OCI-LY1 (cell line): ENCODE measurements around the gene CNTN1.

Source experiments
- CTCF ChIP-seq: fragments of 200-600 bp; sonication (generic), shearing (Covaris generic); IDR thresholded peaks from 2 replicates; pipeline ENCODE4 v1.5.1; 2017; ENCODE audit warnings: mild to moderate bottlenecking, antibody characterized with exemption, low read length, moderate library complexity, mixed read lengths
- EZH2 ChIP-seq: fragments of 200-600 bp; sonication (generic), shearing (Covaris generic); IDR thresholded peaks from 2 replicates; pipeline ENCODE4 v1.8.0; 2017; ENCODE audit warnings: borderline replicate concordance, mixed run types, mild to moderate bottlenecking, antibody characterized with exemption, low read length, moderate library complexity, mixed read lengths

DNA sequence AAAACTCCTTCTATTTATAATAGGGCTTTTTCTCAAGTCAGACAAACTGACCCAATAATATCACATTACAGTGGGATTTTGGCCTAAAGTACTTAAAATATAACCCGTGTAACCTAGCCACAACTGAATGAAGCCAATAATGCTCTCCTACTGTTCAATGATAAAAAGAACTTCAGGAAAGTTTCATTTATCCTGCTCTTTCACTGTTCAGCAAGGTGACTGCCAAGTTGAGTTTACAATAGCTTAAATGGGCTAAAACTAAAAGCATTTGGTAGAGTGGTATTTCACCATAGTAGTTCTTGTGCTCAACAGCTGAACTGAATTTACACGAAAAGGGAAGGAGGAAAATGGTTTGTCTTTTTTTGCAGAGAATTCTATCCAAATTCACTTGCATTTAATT is 49.8 kb downstream of the CNTN1 start:
- TF ChIP-seq CTCF: no peak
- no peak for TF ChIP-seq EZH2
